Kidney epithelial cell (primary cell): Measurements from ENCODE around the gene COL13A1. TPM values are rescaled to one million over a fixed set of nuclear protein-coding genes. Genes with fewer than 3 reads are reported as not detected.

Experiments used
- DNase-seq: peaks from one replicate; pipeline ENCODE4 v3.0.0-alpha.2; 2010; ENCODE audit warnings: low read depth
- H3K27me3 ChIP-seq: 2 replicates; pipeline ENCODE4 v1.6.0; 2011; ENCODE audit warnings: low read length; ENCODE audit not compliant: control insufficient read depth, insufficient read depth
- H3K36me3 ChIP-seq: 2 replicates; pipeline ENCODE4 v1.5.1; 2011; ENCODE audit warnings: low read length; ENCODE audit not compliant: control insufficient read depth, insufficient read depth
- H3K4me3 ChIP-seq: 2 replicates; pipeline ENCODE4 v1.5.1; 2011; ENCODE audit warnings: low read depth, mild to moderate bottlenecking, control low read depth, low read length
- CTCF ChIP-seq: IDR thresholded peaks from 2 replicates; pipeline ENCODE4 v1.5.1; 2011; ENCODE audit warnings: mild to moderate bottlenecking, moderate library complexity, low read length, control low read depth, inconsistent platforms; ENCODE audit not compliant: insufficient read depth, poor library complexity, severe bottlenecking
- total RNA-seq: library from RNA; depleted of rRNA; stranded (reverse); fragments of >200 nt; gene quantifications from 2 replicates; pipeline ENCODE4 v1.2.3, GENCODE V29; 2015

Gene COL13A1
- total RNA-seq, 1 donor from 2014 or later: 1.7 TPM

GRCh38 chr10:69853064-69853463, 51.4 kb downstream of the COL13A1 start:
- Histone ChIP-seq H3K4me3 (no peak overlapping the region), H3K27me3 (no peaks in the 10 kb centered on the region), H3K36me3 (no peaks in the 10 kb centered on the region)
- TF ChIP-seq CTCF: no peak
- no peak for DNase-seq

GRCh38 chr10:69854511-69855345, 53.0 kb downstream of the COL13A1 start:
- TF ChIP-seq CTCF: no peak
- DNase-seq: no peak
- Histone ChIP-seq H3K27me3 (no peaks in the 10 kb centered on the region), H3K4me3 (no peak overlapping the region), H3K36me3 (no peaks in the 10 kb centered on the region)

- Histone ChIP-seq H3K27me3 (no peaks in the 10 kb centered on the region), H3K4me3 (no peak overlapping the region), H3K36me3 (no peaks in the 10 kb centered on the region)
- DNase-seq: no peak
- TF ChIP-seq CTCF: no peak
Observed at GRCh38 chr10:69855346-69856111, 53.8 kb downstream of the COL13A1 start.

GRCh38 chr10:69856601-69857166, 55.0 kb downstream of the COL13A1 start:
- no peak for TF ChIP-seq CTCF
- no peak overlapping the region for H3K4me3 ChIP-seq
- no peak for DNase-seq
- H3K27me3 ChIP-seq: no peaks in the 10 kb centered on the region
- no peaks in the 10 kb centered on the region for H3K36me3 ChIP-seq

GRCh38 chr10:69858201-69858600, 56.5 kb downstream of the COL13A1 start:
- H3K36me3 ChIP-seq: no peaks in the 10 kb centered on the region
- DNase-seq: no peak
- no peak overlapping the region for H3K4me3 ChIP-seq
- H3K27me3 ChIP-seq: no peaks in the 10 kb centered on the region
- no peak for TF ChIP-seq CTCF
